GM12864 (cell line): ENCODE results near the gene NOS3.

Source experiments
- DNase-seq: peaks from one replicate; pipeline ENCODE4 v3.0.0-alpha.2; 2011; ENCODE audit warnings: low read depth
- H3K4me3 ChIP-seq: 2 replicates; pipeline ENCODE4 v1.5.1; 2011; ENCODE audit warnings: mild to moderate bottlenecking, low read depth, low read length, control low read depth
- TF ChIP-seq, protein P1 (sequence below): IDR thresholded peaks from 2 replicates; pipeline ENCODE4 v1.5.1; 2011; ENCODE audit warnings: low read depth, mild to moderate bottlenecking, moderate library complexity, low read length, control low read depth, inconsistent platforms; ENCODE audit errors: missing control alignments

Gene NOS3

DNA sequence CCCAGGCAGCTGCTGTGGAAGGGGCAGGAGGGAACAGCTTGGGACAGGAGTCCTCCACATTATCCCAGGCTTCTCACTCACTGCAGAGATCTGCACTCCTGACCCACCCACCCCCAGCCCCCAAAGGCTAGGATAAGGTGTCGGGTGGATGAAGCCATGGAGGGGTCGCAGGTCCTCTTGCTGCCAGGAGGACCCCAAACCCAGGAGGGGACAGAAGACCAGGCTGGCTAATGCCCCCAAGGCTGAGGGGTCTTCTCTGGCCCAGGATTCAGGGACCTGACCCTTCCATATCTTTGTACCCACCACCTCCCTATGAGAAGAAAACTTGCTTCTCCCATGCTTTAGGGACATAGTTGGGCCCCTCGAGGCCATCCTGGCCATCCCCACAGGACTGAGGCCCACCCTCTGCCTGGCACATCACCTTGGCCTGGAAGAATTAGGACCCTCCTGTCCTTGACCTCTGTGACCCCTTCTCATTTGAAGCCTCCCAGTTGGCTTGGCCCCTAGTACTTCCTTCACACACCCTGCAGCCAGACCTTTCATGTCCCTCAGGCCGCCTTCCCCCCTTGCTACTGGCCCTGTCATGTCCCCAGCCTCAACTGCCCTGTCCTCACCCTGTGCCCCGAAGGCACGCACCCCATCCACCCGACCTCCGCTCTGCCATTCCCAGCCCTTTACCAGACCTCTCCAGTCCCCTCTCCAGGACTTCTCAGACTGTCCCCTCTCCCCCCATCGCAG, 34.3 kb upstream of the NOS3 start:
- no peak for DNase-seq
- TF ChIP-seq, protein P1, sequence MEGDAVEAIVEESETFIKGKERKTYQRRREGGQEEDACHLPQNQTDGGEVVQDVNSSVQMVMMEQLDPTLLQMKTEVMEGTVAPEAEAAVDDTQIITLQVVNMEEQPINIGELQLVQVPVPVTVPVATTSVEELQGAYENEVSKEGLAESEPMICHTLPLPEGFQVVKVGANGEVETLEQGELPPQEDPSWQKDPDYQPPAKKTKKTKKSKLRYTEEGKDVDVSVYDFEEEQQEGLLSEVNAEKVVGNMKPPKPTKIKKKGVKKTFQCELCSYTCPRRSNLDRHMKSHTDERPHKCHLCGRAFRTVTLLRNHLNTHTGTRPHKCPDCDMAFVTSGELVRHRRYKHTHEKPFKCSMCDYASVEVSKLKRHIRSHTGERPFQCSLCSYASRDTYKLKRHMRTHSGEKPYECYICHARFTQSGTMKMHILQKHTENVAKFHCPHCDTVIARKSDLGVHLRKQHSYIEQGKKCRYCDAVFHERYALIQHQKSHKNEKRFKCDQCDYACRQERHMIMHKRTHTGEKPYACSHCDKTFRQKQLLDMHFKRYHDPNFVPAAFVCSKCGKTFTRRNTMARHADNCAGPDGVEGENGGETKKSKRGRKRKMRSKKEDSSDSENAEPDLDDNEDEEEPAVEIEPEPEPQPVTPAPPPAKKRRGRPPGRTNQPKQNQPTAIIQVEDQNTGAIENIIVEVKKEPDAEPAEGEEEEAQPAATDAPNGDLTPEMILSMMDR = no peak

GRCh38 chr7:150957133-150958020, 33.4 kb upstream of the NOS3 start:
- TF ChIP-seq, protein P1 = no peak
- no peak for DNase-seq

More for the DNA sequence above, 34.3 kb upstream of the NOS3 start:
- H3K4me3 ChIP-seq = no peak overlapping the region

GRCh38 chr7:150958062-150958552, 32.7 kb upstream of the NOS3 start:
- DNase-seq = no peak
- TF ChIP-seq, protein P1 = no peak
- H3K4me3 ChIP-seq = no peak overlapping the region

More at GRCh38 chr7:150957133-150958020, 33.4 kb upstream of the NOS3 start:
- no peak overlapping the region for H3K4me3 ChIP-seq

DNA sequence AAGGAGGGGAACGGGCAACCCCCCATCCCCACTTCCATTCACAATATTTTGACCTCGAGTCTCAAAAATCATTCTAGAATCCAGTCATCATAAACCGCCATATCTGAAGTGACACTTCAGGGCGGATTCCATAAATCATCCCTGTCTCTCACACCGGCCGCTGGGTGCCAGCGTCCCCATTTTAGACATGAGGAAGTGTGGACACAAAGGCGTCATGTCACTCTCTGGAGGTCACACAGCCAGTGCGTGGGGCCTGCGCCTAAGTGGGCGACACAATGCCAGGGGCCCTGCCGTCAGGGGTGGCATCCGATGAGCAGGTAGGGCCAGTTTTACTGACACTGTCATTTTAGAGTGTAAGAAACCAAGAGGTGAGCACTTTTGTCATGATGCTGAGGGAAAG, 32.2 kb upstream of the NOS3 start:
- TF ChIP-seq, protein P1 = no peak
- no peak for DNase-seq
- H3K4me3 ChIP-seq = no peak overlapping the region

DNA sequence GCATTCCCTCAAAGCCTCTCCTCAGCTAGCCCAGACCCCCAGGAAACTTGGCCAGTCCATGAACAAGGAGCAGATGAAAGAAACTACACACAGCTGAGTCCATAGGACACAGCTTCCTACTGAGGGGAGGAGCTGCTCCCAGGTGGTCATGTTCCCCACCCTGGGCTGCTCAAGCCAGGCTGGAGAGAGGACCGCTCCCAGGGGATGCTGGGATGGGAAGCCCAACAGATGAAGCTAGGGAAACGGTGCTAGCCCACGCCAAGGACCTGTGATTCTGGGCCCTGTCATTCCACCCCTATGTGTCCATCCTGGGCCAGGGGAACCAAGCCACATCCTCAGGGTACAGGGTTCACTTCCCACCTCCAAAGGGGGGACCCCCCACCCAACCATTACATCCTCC, 31.7 kb upstream of the NOS3 start:
- DNase-seq = no peak
- H3K4me3 ChIP-seq = no peak overlapping the region
- TF ChIP-seq, protein P1 = no peak

- TF ChIP-seq, protein P1 = no peak
- H3K4me3 ChIP-seq = no peak overlapping the region
- DNase-seq = no peak
Measured at GRCh38 chr7:150959739-150960734, 30.8 kb upstream of the NOS3 start.
